ACHN (cell line): Measurements from ENCODE around the gene SCNN1B.
"Not testable (repeated sequence)": the region's sequence is repeated elsewhere in the genome, so short reads cannot be mapped to it uniquely, and the experiment has no call there.

ENCODE experiments used
- DNase-seq: peaks from one replicate; pipeline ENCODE4 v3.0.0-alpha.2; 2015
- in situ Hi-C: cut with HindIII; loops from 2 replicates; pipeline ENCODE4 v1.10.0; 2017; ENCODE audit warnings: low sequenced_read_pairs, low pct_ligation_motif_present, low pct_unique_long_range_greater_than_20kb

The SCNN1B gene

DNA sequence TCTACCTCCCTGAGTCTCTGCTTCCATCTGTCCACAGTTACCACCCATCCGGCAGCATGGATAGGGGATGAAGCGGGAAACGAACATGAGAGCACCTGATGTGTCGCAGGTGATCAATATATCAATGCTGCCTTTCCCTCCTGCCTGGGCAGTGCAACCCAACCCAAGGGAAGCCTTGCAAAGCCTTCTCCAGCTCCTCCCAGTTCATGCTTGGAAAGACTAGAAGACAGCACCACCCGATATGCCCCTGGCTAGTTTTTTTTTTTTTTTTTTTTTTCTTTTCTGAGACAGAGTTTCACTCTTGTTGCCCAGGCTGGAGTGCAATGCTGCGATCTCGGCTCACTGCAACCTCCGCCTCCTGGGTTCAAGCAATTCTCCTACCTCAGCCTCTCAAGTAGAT lies 87.8 kb downstream of the SCNN1B start:
- in situ Hi-C loops, DNase-seq: not testable (repeated sequence)

DNA sequence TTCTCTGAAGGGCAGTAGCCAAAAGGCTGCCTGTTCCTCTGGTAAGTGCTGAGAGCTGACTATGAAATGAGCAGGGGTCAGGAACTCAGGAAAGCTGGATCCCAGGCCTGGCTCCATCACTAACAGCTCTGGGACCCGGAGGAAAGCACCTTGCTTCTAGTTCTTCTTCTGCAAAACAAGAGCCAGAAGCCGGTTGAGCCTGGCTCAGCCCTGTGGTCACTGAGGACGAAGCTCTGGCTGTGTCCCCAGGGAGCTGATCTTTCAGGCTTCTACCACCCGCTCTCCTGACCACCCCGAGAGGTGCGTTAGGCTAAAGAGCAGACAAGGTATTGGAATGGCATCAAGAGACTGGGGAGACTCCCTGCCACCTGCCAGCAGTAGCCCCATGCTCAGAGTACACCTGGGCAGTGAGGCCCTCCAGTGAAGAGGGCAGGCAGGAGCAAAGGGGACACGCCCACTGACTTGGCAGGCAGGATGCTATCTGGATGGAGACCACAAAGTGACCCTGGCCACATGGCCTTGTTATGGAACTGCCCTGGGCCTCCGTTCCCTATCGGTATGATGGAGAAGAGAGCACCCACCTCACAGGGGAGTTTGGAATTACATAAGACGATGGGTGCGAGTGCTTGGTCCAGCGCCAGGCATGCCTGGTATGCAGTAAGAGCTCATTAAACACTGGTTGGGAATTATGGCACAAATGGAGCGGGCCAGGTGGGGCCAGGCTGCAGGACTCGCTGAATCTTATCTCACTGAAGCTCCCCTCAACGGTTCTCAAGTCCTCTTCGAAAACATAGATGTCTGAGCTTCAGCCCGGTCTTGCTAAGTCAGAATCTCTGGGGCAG lies 89.5 kb downstream of the SCNN1B start:
- DNase-seq = no peak
- in situ Hi-C loops = no loop called here

DNA sequence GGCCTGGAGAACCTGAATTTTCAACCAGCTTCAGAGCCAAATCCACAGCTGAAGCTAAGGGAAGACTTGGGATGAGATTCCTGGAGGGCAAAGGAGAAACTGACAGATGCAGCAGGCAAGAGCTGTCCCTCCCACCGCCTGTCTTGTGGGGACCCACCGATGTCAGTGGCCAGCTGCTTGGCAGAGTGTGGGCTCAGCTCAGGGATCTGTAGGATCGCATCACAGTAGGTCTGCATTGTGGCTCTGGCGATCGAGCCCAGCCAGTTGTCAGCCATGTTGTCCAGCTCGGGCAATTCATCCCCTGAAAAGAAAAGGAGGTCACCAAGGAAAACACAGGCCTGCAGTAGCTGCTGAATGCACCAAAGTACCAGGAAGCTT lies 90.1 kb downstream of the SCNN1B start:
- in situ Hi-C loops = no loop called here
- DNase-seq = no peak

DNA sequence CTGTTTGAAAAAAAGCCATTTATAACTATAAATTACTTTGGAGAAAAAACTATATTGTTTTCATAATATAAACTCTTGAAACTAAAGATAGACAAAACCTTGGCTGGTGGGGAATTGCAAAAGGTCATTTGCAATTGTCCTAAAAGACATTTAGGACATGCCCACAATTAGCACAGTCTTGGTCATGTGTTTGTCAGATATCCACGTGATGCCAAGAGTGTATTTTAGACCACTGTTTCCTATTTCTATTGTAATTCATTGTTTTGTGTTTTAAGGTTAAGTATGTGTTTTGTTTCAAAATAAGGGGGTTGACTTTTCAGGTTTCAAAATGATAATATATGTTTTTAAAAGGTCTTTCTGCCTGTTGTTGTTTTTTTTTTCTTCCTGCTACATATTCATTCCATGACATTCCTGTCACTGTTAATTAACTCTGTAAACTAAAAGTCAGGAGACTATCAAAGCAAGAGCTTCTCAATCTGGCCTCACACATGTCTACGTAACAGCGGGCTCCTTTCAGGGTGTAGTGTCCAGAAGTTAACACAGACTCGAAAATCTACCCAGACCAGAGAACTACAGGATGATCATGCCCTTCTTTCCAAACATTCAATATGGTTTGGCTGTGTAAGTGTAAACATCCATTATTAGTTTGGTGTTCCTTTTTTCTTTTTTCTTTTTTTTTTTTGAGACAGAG lies 92.2 kb downstream of the SCNN1B start:
- in situ Hi-C loops = no loop called here

DNA sequence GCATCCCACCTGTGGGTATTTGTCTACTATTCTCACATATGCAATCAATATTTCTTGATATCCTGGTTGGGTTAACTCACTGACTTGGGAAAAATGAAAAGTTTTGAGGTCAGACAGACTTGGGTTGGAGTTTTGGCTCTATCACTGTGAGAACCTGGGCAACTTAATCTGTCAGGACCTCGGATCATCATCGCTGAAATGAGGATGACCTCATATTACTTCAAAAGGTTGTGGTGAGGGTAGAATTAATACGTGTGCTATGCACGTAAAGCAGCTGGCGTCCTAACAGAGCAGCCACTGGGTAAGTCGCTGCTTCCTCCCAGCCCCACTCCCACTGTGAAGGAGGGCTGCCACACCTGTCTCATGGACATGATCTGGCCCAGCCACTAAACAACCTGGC lies 93.6 kb downstream of the SCNN1B start:
- no peak for DNase-seq
- in situ Hi-C loops = no loop called here

More for the DNA sequence above, 92.2 kb downstream of the SCNN1B start:
- DNase-seq = no peak

DNA sequence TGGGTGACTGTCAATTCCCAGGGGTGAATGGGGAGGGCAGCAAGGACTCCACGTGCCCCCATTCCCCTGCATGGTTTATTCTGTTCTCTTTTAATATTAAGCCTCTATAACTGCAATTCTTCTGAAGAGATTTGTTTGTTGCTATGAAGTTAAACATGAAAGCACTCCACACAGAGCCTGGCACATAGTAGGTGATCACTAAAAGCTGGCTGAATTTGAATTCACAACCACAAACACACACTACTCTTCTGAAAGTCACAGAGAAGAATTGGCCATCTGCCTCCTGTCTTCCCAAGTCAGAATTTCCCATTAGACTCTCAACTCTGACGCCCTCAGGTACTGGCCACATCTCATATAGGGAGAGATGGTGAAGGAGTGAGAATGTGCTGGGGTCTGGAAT lies 95.4 kb downstream of the SCNN1B start:
- no peak for DNase-seq
- in situ Hi-C loops = no loop called here

DNA sequence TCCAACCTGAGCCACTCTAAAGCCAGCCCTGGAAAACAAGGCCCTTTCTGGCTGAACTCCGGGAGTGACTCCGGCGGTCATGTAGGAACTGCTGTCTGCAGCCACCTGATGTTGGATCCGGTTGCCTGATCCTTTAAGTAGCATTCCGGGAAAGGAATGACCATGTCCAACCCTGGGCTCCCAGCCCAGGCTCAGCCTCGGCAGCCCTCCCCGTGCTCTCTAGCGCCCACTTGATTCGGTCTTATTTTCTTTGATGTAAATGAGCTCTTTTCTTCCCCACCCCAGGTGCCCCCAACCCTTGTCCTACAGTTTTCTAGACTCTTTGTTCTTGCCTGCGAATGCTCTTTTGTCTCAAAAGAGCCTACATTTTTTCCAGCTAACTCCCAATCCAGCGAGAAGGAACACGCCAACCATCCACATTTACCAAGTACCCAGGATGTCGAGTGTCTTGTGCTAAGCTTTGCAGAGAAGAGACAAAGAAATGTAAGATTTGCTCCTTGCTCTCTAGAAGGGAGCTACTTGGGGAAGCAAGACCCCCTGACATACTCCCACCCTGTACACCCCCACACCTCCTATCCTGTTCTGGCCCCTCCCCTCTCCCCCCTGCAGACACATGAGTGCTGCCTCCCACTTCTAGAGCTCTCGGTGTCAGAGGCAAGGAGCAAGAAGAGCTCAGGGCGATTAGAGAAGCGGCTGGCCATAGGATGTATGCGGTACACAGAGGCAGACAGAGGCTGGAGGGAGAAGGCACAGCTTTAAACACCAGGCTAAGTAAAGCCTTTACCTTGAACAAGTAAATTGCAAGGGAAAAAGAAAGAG lies 97.1 kb downstream of the SCNN1B start:
- in situ Hi-C loops = no loop called here
- peak; percentile 14 for DNase-seq

DNA sequence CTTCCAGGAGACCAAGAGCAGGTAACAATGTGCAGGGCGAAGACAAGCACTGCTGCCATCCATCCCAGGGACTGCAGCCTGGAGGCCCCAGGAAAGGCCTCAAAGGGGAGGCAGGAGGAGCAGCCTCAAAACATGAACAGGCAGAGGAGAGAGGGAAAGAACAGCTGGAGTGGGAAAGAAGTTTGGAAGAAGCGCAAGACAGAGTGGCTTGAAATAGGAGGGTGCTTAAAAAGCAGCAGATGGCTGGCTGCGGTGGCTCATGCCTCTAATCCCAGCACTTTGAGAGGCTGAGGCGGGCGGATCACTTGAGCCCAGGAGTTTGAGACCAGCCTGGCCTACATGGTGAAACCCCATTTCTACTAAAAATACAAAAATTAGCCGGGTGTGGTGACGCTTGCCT lies 98.3 kb downstream of the SCNN1B start:
- in situ Hi-C loops, DNase-seq: not testable (repeated sequence)

DNA sequence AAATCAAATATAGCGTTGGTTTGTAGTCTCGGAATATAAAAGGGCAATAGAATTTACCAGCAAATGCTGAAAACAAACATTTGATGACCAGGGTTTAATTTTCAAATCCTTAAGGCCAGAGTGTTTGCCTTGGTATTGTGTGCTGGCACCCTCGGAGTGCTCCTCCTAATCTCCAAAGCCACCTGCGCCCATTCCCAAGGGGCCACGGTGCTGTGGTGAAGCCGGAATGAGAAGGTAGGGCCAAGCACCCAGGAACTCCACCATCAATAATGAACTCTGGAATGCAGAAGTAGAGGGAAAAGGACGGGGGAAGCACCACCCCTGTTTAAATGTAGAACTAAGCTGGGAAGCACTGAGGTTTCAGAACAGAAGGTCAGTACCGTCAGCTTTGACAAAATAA lies 99.0 kb downstream of the SCNN1B start:
- in situ Hi-C loops = no loop called here
- no peak for DNase-seq

DNA sequence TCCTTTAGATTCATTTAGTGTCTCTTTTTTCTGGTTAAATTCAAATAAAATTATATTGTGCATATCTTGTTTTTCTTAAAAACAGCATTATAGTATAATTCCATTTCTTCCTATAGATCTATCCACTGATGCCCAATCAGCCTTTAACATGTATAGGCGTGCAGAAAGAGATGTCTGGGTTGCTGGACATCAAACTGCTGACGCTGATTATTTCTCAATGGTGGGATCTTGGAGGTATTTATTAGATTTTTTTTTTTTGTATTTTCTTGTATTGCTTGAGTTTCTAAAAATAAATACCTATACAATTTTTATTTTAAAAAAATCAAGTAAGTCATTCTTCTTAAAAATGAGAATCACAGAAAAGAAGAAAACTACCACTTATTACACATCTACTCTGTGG lies 100.0 kb downstream of the SCNN1B start:
- DNase-seq = no peak
- in situ Hi-C loops = no loop called here

DNA sequence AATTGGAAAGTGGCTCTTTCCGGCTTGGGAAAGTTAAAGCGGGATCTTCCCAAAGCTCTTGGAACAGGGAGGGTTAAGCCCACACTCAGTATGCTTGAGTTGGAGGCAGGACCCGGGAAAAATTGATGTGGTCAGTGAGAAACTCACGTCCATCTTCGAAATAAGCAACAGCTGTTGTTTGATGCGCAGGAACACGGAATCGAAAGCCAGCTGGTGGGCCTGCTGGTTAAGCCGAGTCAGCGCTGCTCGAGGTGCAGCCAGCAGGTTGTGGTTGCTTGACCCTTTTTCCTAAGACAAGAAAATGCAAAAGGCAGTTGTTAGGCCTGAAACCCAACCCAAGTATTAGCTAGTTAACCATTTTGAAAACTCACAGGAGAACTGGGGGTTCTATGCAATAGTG lies 101.4 kb downstream of the SCNN1B start:
- no peak for DNase-seq
- in situ Hi-C loops = no loop called here

DNA sequence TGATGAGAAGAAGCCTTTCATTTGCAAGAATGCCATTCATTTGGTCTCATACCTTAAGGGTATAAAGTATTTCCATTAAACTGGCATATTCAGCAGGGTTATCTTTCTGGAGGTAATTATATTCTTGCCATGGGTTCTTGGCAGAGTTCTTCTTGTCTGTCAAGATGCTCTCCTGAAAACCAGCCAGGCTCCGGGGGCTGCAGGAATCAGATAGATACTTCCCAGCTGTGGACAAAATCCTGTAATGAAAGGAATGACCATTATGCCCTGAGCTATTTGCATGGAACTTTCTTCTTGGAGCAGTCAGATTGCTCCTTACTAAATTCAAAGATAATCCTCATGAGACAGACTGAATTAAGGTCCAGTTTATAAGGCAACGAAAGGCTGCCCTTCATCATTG lies 103.9 kb downstream of the SCNN1B start:
- DNase-seq = no peak
- in situ Hi-C loops = no loop called here

DNA sequence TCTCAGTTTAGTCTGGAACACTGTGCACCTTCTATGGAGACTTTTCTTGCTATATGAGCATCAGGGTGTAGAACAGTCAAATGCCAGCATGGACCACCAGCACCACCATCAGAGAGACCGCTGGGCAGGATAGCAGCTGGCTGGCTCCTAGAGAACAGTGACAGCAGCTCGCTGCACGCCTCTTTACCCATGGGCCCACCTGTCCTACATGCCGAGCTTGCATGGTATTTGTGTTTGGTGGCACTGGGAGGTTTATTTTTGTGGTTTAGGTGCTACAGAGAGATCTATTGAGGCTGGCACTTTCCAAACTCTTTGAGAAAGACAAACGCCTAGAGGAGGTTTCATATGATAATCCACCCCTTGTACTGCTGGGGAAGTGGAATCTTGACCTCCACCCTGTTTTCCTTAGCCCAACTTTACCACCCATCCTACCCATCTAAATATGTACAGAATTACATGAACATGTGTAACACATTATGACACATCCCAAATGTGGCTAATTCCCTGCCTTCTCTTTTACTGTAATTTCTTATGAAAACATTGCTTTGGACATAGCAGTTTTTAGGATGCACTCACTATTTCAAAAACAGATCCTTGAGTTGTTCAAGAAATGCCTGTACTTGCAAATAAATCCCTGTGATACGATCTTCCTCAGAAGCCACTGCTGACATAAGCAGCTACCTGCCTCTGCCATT lies 104.6 kb downstream of the SCNN1B start:
- in situ Hi-C loops = no loop called here
- no peak for DNase-seq

DNA sequence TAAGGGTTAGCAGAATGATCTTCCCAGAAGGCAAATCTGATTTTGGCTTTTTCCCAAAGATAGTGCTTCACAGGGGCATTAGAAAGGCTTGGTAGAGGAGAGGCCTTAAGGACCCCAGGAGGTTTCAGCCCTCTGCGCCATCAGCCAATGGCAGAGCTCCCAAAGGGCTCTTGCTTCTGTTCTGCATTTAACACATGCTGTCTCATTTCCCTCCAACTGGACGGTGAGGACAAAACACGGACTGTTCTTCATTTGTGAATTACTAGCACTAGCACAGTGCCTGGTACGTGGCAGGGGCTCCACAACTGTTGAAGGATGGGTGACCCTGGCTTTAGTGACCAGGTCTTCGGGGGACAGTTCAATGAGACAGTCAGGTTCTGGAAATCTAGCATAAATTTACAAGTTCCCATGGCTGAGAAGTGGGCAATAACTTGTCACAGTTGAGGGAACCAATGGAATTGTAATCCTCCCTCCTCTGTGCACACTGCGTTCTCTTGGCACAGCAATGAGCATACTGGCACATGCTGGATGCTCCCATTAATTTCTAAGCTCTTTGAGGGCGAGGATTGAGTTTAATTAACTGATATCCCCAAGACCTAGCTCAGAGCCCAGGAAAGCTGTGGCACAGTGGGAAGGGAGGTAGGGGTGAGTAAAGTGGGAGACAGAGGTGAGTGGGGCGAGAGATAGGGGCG lies 105.5 kb downstream of the SCNN1B start:
- in situ Hi-C loops = no loop called here
- no peak for DNase-seq

DNA sequence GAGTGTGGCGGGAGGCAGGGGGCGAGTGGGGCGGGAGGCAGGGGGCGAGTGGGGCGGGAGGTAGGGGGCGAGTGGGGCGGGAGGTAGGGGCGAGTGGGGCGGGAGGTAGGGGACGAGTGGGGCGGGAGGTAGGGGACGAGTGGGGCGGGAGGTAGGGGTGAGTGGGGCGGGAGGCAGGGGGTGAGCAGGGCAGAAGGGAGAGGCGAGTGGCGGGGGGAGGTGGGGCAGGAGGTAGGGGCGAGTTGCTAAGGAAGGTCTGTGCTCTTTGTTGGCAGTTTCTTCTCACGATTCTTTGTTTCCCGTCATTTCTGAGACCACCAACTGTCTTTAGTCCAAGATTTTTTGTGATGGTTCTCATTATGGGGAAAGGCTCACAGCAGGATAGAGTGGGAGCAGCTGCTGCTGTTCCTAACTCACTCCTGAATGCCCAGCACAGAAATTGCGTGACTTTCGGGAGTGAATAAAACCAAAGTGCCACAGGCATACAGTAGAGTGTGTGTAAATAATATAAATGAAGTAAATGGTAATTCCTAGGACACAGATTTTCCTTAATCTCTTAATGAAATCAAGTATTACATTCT lies 106.2 kb downstream of the SCNN1B start:
- in situ Hi-C loops = no loop called here
- DNase-seq = no peak

DNA sequence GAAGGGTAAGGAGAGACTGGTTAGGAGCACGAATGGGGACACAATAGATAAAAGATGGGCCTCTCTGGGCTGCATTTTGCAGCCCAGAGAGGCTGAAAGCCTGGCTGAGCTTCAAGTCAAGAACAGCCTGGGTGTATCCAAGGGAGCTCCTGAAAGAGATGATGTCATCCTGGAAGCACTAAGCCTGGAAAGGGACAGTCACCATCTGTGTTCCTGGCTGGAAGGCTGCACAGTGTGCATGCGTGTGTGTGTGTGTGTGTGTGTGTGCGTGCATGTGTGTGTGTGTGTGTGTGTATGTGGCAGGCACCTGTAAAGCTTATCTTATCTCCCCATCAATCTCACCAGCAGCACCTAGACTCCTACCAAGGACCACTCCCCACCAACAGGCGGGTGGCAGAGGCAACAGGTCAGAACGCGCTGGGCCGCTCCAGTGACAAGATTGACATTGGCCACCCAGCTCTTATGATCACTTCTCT lies 106.8 kb downstream of the SCNN1B start:
- peak; percentile 29 for DNase-seq
- in situ Hi-C loops = no loop called here

DNA sequence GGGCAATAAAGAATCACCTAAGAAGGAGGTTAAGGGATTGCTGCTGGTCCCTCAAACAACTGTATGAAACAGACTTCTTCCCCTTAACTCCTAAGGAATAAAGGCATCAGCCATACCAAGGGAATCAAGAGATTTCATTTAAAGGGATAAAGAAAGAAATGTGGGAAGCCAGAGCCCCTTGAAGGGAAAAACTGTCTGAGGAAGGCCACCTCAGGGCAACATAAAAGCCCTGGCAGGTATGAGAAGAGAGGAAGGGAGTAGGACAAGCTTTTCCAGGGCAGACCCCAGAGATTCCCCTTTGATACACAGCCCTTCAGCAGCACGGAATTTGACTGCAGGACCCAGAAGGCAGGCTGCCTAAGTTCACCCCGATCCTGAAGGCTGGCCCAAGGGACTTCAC lies 107.4 kb downstream of the SCNN1B start:
- in situ Hi-C loops = no loop called here
- DNase-seq = no peak

DNA sequence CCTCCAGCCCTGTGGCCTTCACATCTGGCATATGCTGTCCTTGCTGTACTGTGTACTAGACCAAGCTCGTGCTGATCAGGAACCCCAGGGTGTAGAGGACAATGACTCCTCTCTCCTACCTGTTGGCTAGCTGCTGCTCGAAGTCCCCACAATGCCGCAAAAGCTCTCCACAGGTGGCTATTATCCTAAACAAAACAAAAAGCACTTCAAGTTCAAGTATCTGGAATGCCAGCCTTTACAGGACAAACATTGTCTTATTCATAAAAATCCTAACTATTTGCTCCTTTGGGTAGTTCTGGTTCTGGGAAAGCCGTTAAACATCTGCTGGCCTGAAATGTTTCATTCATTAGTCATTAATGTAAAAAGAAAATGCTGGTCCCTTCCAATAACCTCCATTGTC lies 108.1 kb downstream of the SCNN1B start:
- DNase-seq = no peak
- in situ Hi-C loops = no loop called here
